GM12878 (cell line): ENCODE measurements around the gene CBLN3.

ENCODE experiments used
- CTCF ChIP-seq, 3 experiments: IDR thresholded peaks in 2 of 3; conservative IDR thresholded peaks in 1 of 3; 2 replicates each; pipeline ENCODE4 v1.5.1; 2011; ENCODE audit warnings: low read depth in 3 of 3, low read length in 3 of 3, mild to moderate bottlenecking in 3 of 3, control low read depth in 2 of 3, moderate library complexity in 2 of 3, inconsistent platforms in 1 of 3, mixed read lengths in 1 of 3; ENCODE audit not compliant: control insufficient read depth in 2 of 3, insufficient read depth in 1 of 3; ENCODE audit errors: extremely low read depth in 1 of 3
- TF ChIP-seq, protein P1 (sequence below): fragments of 450-650 bp; formaldehyde crosslinking; IDR thresholded peaks from 2 replicates; pipeline ENCODE4 v1.4.0; 2020; ENCODE audit warnings: mild to moderate bottlenecking, moderate library complexity

- TF ChIP-seq, protein P1, sequence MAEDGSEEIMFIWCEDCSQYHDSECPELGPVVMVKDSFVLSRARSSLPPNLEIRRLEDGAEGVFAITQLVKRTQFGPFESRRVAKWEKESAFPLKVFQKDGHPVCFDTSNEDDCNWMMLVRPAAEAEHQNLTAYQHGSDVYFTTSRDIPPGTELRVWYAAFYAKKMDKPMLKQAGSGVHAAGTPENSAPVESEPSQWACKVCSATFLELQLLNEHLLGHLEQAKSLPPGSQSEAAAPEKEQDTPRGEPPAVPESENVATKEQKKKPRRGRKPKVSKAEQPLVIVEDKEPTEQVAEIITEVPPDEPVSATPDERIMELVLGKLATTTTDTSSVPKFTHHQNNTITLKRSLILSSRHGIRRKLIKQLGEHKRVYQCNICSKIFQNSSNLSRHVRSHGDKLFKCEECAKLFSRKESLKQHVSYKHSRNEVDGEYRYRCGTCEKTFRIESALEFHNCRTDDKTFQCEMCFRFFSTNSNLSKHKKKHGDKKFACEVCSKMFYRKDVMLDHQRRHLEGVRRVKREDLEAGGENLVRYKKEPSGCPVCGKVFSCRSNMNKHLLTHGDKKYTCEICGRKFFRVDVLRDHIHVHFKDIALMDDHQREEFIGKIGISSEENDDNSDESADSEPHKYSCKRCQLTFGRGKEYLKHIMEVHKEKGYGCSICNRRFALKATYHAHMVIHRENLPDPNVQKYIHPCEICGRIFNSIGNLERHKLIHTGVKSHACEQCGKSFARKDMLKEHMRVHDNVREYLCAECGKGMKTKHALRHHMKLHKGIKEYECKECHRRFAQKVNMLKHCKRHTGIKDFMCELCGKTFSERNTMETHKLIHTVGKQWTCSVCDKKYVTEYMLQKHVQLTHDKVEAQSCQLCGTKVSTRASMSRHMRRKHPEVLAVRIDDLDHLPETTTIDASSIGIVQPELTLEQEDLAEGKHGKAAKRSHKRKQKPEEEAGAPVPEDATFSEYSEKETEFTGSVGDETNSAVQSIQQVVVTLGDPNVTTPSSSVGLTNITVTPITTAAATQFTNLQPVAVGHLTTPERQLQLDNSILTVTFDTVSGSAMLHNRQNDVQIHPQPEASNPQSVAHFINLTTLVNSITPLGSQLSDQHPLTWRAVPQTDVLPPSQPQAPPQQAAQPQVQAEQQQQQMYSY (CRISPR knock-in tag): no peak
- TF ChIP-seq CTCF (IDR thresholded peaks at IDR 0.05 in 2 of 3, conservative IDR thresholded peaks at IDR 0.05 in 1 of 3; ENCODE audit: control insufficient read depth in 2 of 3, extremely low read depth in 1 of 3, insufficient read depth in 1 of 3, low read depth in 3 of 3, low read length in 3 of 3): no peak
Measured at GRCh38 chr14:24390701-24391468, 38.6 kb downstream of the CBLN3 start.
